HCT116 (cell line): ENCODE results near the gene ADAM30. TPM values are rescaled to one million over a fixed set of nuclear protein-coding genes. Genes with fewer than 3 reads are reported as not detected.

Source experiments
- ATAC-seq: fragments of 200-7000 bp; cut with Tn5 transposase; 2 replicates; pipeline ENCODE4 v1.9.1; 2020; ENCODE audit warnings: mild to moderate bottlenecking, moderate library complexity
- BruUV-seq: library from RNA; stranded (reverse); fragments of 400-500 nt; replicated peaks from 2 replicates; lab custom pipeline; 2021; lab: Mats Ljungman, UMichigan
- CTCF ChIA-PET: fragments of 300-600 bp; sonication (Branson Sonifier 250); formaldehyde crosslinking; loops from one replicate; lab custom pipeline; 2021; ENCODE audit warnings: antibody characterized with exemption; lab: Charles Lee
- POLR2A ChIA-PET: fragments of 300-600, 350-600 bp; sonication (Branson Sonifier 250); formaldehyde crosslinking; loops from one replicate; lab custom pipeline; 2021; ENCODE audit warnings: antibody characterized with exemption; lab: Charles Lee
- RAD21 ChIA-PET, 2 experiments: fragments of 300-600 bp; sonication (Branson Sonifier 250); formaldehyde crosslinking; loops; one replicate each; lab custom pipeline; 2023; ENCODE audit warnings: low total read pairs in 2 of 2; ENCODE audit not compliant: uncharacterized antibody in 2 of 2, unreplicated experiment in 2 of 2, low non-redundant PET in 1 of 2; lab: Charles Lee
- DNase-seq: peaks from one replicate; pipeline ENCODE4 v3.0.0-alpha.2; 2010; ENCODE audit warnings: low read depth, low spot score
- H2AFZ ChIP-seq: fragments of 200-600 bp; shearing (Covaris generic), sonication (generic); 2 replicates; pipeline ENCODE4 v1.6.1; 2017; ENCODE audit warnings: low read depth, mixed run types, mixed read lengths, antibody characterized with exemption, low read length; ENCODE audit not compliant: poor library complexity, severe bottlenecking
- H3K27ac ChIP-seq: 2 replicates; pipeline ENCODE4 v1.5.1; 2012; ENCODE audit warnings: low read depth, low read length
- H3K27me3 ChIP-seq: fragments of 200-600 bp; sonication (generic); 2 replicates; pipeline ENCODE4 v1.6.1; 2016; ENCODE audit warnings: mixed run types, low read length, mixed read lengths; ENCODE audit not compliant: insufficient read depth
- H3K36me3 ChIP-seq, 2 experiments: fragments of 200-500 bp in 1 of 2; fragments of 200-600 bp in 1 of 2; sonication (Bioruptor generic) in 1 of 2; sonication (generic) in 1 of 2; 2 replicates each; pipeline versions ENCODE4 v1.5.1 to v1.6.1; 2014 to 2016; ENCODE audit warnings: low read length in 2 of 2, inconsistent platforms in 1 of 2, mixed read lengths in 1 of 2, mixed run types in 1 of 2; ENCODE audit not compliant: insufficient read depth in 2 of 2, control insufficient read depth in 1 of 2
- H3K4me1 ChIP-seq, 2 experiments: fragments of 200-600 bp in 1 of 2; sonication (generic) in 1 of 2; 2 replicates each; pipeline versions ENCODE4 v1.5.1 to v1.6.1; 2012 to 2017; ENCODE audit warnings: low read length in 2 of 2, inconsistent platforms in 1 of 2, mild to moderate bottlenecking in 1 of 2, mixed read lengths in 1 of 2, mixed run types in 1 of 2, moderate library complexity in 1 of 2; ENCODE audit not compliant: insufficient read depth in 2 of 2, control insufficient read depth in 1 of 2
- H3K4me2 ChIP-seq: fragments of 200-600 bp; sonication (generic); 2 replicates; pipeline ENCODE4 v1.6.1; 2017; ENCODE audit warnings: mixed run types, low read length, mixed read lengths
- H3K4me3 ChIP-seq, 2 experiments: fragments of 200-600 bp in 1 of 2; sonication (generic) in 1 of 2; replicated peaks in 1 of 2; 2 replicates each; pipeline ENCODE4 v1.5.1; 2011 to 2016; ENCODE audit warnings: low read length in 2 of 2, control low read depth in 1 of 2, low read depth in 1 of 2, mild to moderate bottlenecking in 1 of 2, mixed read lengths in 1 of 2, mixed run types in 1 of 2
- H3K79me2 ChIP-seq: fragments of 200-600 bp; sonication (generic); 2 replicates; pipeline ENCODE4 v1.6.1; 2017; ENCODE audit warnings: mild to moderate bottlenecking, mixed run types, low read length, moderate library complexity, mixed read lengths; ENCODE audit not compliant: insufficient read depth
- H3K9ac ChIP-seq: fragments of 200-600 bp; sonication (generic); 2 replicates; pipeline ENCODE4 v1.6.1; 2016; ENCODE audit warnings: low read length, mixed read lengths
- H3K9me2 ChIP-seq: fragments of 200-600 bp; sonication (generic), shearing (Covaris generic); 2 replicates; pipeline ENCODE4 v1.6.1; 2017; ENCODE audit warnings: mixed run types, mild to moderate bottlenecking, moderate library complexity; ENCODE audit not compliant: insufficient read depth
- H3K9me3 ChIP-seq, 2 experiments: fragments of 200-500 bp in 1 of 2; fragments of 200-600 bp in 1 of 2; sonication (Bioruptor generic) in 1 of 2; sonication (generic) in 1 of 2; 2 replicates each; pipeline ENCODE4 v1.6.1; 2014 to 2017; ENCODE audit warnings: low read length in 2 of 2, mixed read lengths in 2 of 2, inconsistent platforms in 1 of 2, low read depth in 1 of 2, mild to moderate bottlenecking in 1 of 2, mixed run types in 1 of 2, moderate library complexity in 1 of 2; ENCODE audit not compliant: control insufficient read depth in 1 of 2, insufficient read depth in 1 of 2
- H4K20me1 ChIP-seq: fragments of 200-600 bp; sonication (generic), shearing (Covaris generic); 2 replicates; pipeline ENCODE4 v1.6.1; 2017; ENCODE audit warnings: mixed run types, mild to moderate bottlenecking, moderate library complexity; ENCODE audit not compliant: insufficient read depth
- EGR1 ChIP-seq: IDR thresholded peaks from 2 replicates; pipeline ENCODE4 v1.6.1; 2012; ENCODE audit warnings: low read depth
- EZH2 ChIP-seq: fragments of 200-600 bp; sonication (generic); IDR thresholded peaks from 2 replicates; pipeline ENCODE4 v1.6.1; 2017; ENCODE audit warnings: antibody characterized with exemption, mixed run types
- FOSL1 ChIP-seq: IDR thresholded peaks from 2 replicates; pipeline ENCODE4 v1.6.1; 2012; ENCODE audit warnings: low read depth
- JUND ChIP-seq: IDR thresholded peaks from 2 replicates; pipeline ENCODE4 v1.6.1; 2012
- MAX ChIP-seq: IDR thresholded peaks from 2 replicates; pipeline ENCODE4 v1.6.1; 2012
- RAD21 ChIP-seq: IDR thresholded peaks from 2 replicates; pipeline ENCODE4 v1.6.1; 2012; ENCODE audit warnings: low read depth, mild to moderate bottlenecking
- REST ChIP-seq: IDR thresholded peaks from 2 replicates; pipeline ENCODE4 v1.6.1; 2012; ENCODE audit warnings: low read depth
- SIN3A ChIP-seq: IDR thresholded peaks from 2 replicates; pipeline ENCODE4 v1.6.1; 2012; ENCODE audit warnings: low read depth
- SRF ChIP-seq: IDR thresholded peaks from 2 replicates; pipeline ENCODE4 v1.6.1; 2012; ENCODE audit warnings: low read depth
- ZBTB33 ChIP-seq: IDR thresholded peaks from 2 replicates; pipeline ENCODE4 v1.6.1; 2011; ENCODE audit warnings: mild to moderate bottlenecking, low read length, moderate library complexity; ENCODE audit not compliant: insufficient replicate concordance; ENCODE audit errors: extremely low read depth
- intact Hi-C: fragments of 100-400 bp; cut with micrococcal nuclease; formaldehyde crosslinking; loops from 2 replicates; pipeline ENCODE4 v1.10.0; 2022
- total RNA-seq: library from RNA; stranded (reverse); gene quantifications from one replicate; pipeline ENCODE4 v1.2.1, GENCODE V29; 2021; ENCODE audit not compliant: unreplicated experiment
- TF ChIP-seq, protein P1 (sequence below): IDR thresholded peaks from 2 replicates; pipeline ENCODE4 v1.6.1; 2012

Gene ADAM30
- total RNA-seq, 1 experiment from 2014 or later, result not detected

DNA sequence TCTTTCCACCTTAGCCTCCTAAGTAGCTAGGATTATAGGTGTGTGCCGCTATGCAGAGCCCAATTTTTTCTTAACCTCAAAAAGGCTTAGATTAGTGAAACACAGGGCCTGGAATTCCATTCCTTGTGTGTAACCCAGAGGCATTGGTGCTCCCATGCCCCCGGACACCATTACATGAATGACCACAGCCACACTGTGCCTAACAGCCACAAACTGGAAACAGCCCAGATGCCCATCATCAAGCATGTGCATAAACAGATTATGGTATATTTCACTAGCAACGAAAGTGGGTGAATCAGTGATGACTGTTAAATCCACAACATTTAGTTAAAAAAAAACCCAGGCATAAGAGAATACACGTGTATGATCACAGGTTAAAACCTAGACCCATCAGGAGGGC lies 24.4 kb downstream of the ADAM30 start:
- TF ChIP-seq SIN3A (no peak), JUND (no peak), EZH2 (no peak), RAD21 (no peak)
- TF ChIP-seq, protein P1, sequence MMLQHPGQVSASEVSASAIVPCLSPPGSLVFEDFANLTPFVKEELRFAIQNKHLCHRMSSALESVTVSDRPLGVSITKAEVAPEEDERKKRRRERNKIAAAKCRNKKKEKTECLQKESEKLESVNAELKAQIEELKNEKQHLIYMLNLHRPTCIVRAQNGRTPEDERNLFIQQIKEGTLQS, result no peak
- Histone ChIP-seq H3K9me2 (no peaks in the 10 kb centered on the region), H3K36me3 (no peaks in the 10 kb centered on the region), H3K79me2 (no peaks in the 10 kb centered on the region), H3K27me3 (no peaks in the 10 kb centered on the region), H3K9ac (no peak overlapping the region), H3K9me3 (no peaks in the 10 kb centered on the region), H3K4me3 (no peak overlapping the region), H3K27ac (no peak overlapping the region), H4K20me1 (no peaks in the 10 kb centered on the region), H3K4me2 (no peak overlapping the region), H3K4me1 (peaks cover 0 to 4% of the 10 kb centered on the region in 2 experiments; a peak in 2 of 4 replicates), H2AFZ (no peak overlapping the region)
- RAD21 ChIA-PET, result no interaction called here
- no TSS peak for BruUV-seq
- ATAC-seq (no peak), DNase-seq (no peak)
- CTCF ChIA-PET, result interaction anchor here (0.7 to 1.2 kb wide), 2 partner anchors 63 to 1790 kb away, joined by 3 read pairs; no protein-coding TSS in a partner anchor
- intact Hi-C loops, result loop anchor here (1.0 to 10.0 kb wide), 2 partner anchors 96 to 273 kb away; no protein-coding TSS in a partner anchor
- POLR2A ChIA-PET, result no interaction called here

GRCh38 chr1:119870917-119871596 lies 25.3 kb downstream of the ADAM30 start:
- Histone ChIP-seq H2AFZ (peak overlapping the region; percentile 100), H3K9me2 (no peaks in the 10 kb centered on the region), H3K4me3 (no peak overlapping the region), H3K4me1 (peaks cover 0 to 4% of the 10 kb centered on the region in 2 experiments; a peak in 2 of 4 replicates), H3K27ac (no peak overlapping the region), H3K36me3 (no peaks in the 10 kb centered on the region), H3K79me2 (no peaks in the 10 kb centered on the region), H3K9me3 (no peaks in the 10 kb centered on the region), H3K4me2 (peak overlapping the region; percentile 44), H3K27me3 (no peaks in the 10 kb centered on the region), H3K9ac (no peak overlapping the region), H4K20me1 (no peaks in the 10 kb centered on the region)
- no TSS peak for BruUV-seq
- ChIA-PET POLR2A (no interaction called here), RAD21 (no interaction called here), CTCF (interaction anchor here (1.7 to 2.7 kb wide), 2 partner anchors 12 to 15 kb away, joined by 7 to 10 read pairs; no protein-coding TSS in a partner anchor)
- DNase-seq (peak; percentile 56), ATAC-seq (peak; percentile 97)
- intact Hi-C loops, result loop anchor here (1.0 to 10.0 kb wide), 2 partner anchors 97 to 274 kb away; no protein-coding TSS in a partner anchor
- TF ChIP-seq SRF (no peak), REST (no peak), FOSL1 (no peak), ZBTB33 (no peak), EGR1 (no peak), MAX (no peak), SIN3A (no peak)
